NCI-H774 (cell line): ENCODE data around the gene PDPN.

Source experiments
- DNase-seq: peaks from one replicate; lab custom pipeline; 2025; lab: John Stamatoyannopoulos, UW

Gene PDPN

GRCh38 chr1:13617773-13618172 is 34.1 kb downstream of the PDPN start:
- DNase-seq: no peak

- no peak for DNase-seq
Measured at GRCh38 chr1:13618483-13618882, 34.9 kb downstream of the PDPN start.

GRCh38 chr1:13619909-13620308 is 36.3 kb downstream of the PDPN start:
- no peak for DNase-seq

- no peak for DNase-seq
Measured at GRCh38 chr1:13620825-13621224, 37.2 kb downstream of the PDPN start.

GRCh38 chr1:13622446-13622845 is 38.8 kb downstream of the PDPN start:
- no peak for DNase-seq

GRCh38 chr1:13623021-13623637 is 39.5 kb downstream of the PDPN start:
- DNase-seq: no peak

GRCh38 chr1:13624526-13624925 is 40.9 kb downstream of the PDPN start:
- no peak for DNase-seq

- DNase-seq: no peak
Measured at GRCh38 chr1:13627127-13627526, 43.5 kb downstream of the PDPN start.

GRCh38 chr1:13628218-13628617 is 44.6 kb downstream of the PDPN start:
- no peak for DNase-seq

GRCh38 chr1:13628711-13629110 is 45.1 kb downstream of the PDPN start:
- no peak for DNase-seq

- DNase-seq: no peak
Measured at GRCh38 chr1:13642306-13643004, 58.8 kb downstream of the PDPN start.

GRCh38 chr1:13643017-13643416 is 59.4 kb downstream of the PDPN start:
- no peak for DNase-seq

GRCh38 chr1:13646521-13646920 is 62.9 kb downstream of the PDPN start:
- no peak for DNase-seq

GRCh38 chr1:13651279-13651678 is 67.6 kb downstream of the PDPN start:
- no peak for DNase-seq

GRCh38 chr1:13652238-13652637 is 68.6 kb downstream of the PDPN start:
- no peak for DNase-seq

- no peak for DNase-seq
Measured at GRCh38 chr1:13661539-13661938, 77.9 kb downstream of the PDPN start.

- no peak for DNase-seq
Measured at GRCh38 chr1:13662493-13662892, 78.9 kb downstream of the PDPN start.

GRCh38 chr1:13663969-13664368 is 80.3 kb downstream of the PDPN start:
- DNase-seq: no peak

GRCh38 chr1:13664451-13664850 is 80.8 kb downstream of the PDPN start:
- DNase-seq: no peak

- no peak for DNase-seq
Measured at GRCh38 chr1:13666317-13666716, 82.7 kb downstream of the PDPN start.
